Medulla oblongata (tissue), 1 donor: Measurements from ENCODE around the gene RARA.
"Not testable (repeated sequence)": the region's sequence is repeated elsewhere in the genome, so short reads cannot be mapped to it uniquely, and the experiment has no call there.

Experiments
- DNase-seq: peaks from one replicate; pipeline ENCODE4 v3.0.0-alpha.2; 2015; ENCODE audit errors: extremely low spot score

Gene RARA

GRCh38 chr17:40297511-40297910, 11.5 kb upstream of the RARA start:
- DNase-seq, result no peak

- no peak for DNase-seq
Measured at GRCh38 chr17:40298726-40299125, 10.3 kb upstream of the RARA start.

- not testable (repeated sequence) for DNase-seq
Measured at GRCh38 chr17:40299159-40299757, 9.7 kb upstream of the RARA start.

- DNase-seq, result no peak
Measured at GRCh38 chr17:40301315-40301714, 7.7 kb upstream of the RARA start.

- DNase-seq, result peak; percentile 86
Measured at GRCh38 chr17:40303009-40303657, 5.8 kb upstream of the RARA start.

- no peak for DNase-seq
Measured at GRCh38 chr17:40303708-40304551, 5.0 kb upstream of the RARA start.

- DNase-seq, result not testable (repeated sequence)
Measured at GRCh38 chr17:40304552-40304863, 4.5 kb upstream of the RARA start.

GRCh38 chr17:40304866-40305265, 4.1 kb upstream of the RARA start:
- not testable (repeated sequence) for DNase-seq

GRCh38 chr17:40306395-40306794, 2.6 kb upstream of the RARA start:
- DNase-seq, result no peak

- no peak for DNase-seq
Measured at GRCh38 chr17:40307001-40307730, 1.8 kb upstream of the RARA start.

- no peak for DNase-seq
Measured at GRCh38 chr17:40307740-40308239, 1.2 kb upstream of the RARA start.

GRCh38 chr17:40309949-40310510, 1.1 kb downstream of the RARA start:
- DNase-seq, result no peak

- DNase-seq, result no peak
Measured at GRCh38 chr17:40310882-40311391, 2.0 kb downstream of the RARA start.

- DNase-seq, result peak; percentile 55
Measured at GRCh38 chr17:40311575-40311974, 2.6 kb downstream of the RARA start.

GRCh38 chr17:40312131-40312731, 3.3 kb downstream of the RARA start:
- peak; percentile 81 for DNase-seq

GRCh38 chr17:40312893-40313667, 4.1 kb downstream of the RARA start:
- no peak for DNase-seq

- DNase-seq, result no peak
Measured at GRCh38 chr17:40313668-40314583, 4.9 kb downstream of the RARA start.

GRCh38 chr17:40314584-40314956, 5.6 kb downstream of the RARA start:
- DNase-seq, result no peak

- DNase-seq, result no peak
Measured at GRCh38 chr17:40315206-40315605, 6.2 kb downstream of the RARA start.
